ENCODE data around the gene STEAP3. TPM values are rescaled to one million over a fixed set of nuclear protein-coding genes. Genes with fewer than 3 reads are reported as not detected.

Gene STEAP3
- total RNA-seq, 1 experiment from 2014 or later: 32.3 TPM

GRCh38 chr2:119307419-119308140 is 83.9 kb downstream of the STEAP3 start:
- Histone ChIP-seq H2AFZ (ENCODE audit: low read depth, low read length, poor library complexity, severe bottlenecking) (no peak overlapping the region), H3K36me3 (ENCODE audit: control insufficient read depth in 1 of 2, insufficient read depth in 2 of 2, low read length in 2 of 2) (no peaks in the 10 kb centered on the region), H3K79me2 (ENCODE audit: insufficient read depth, low read length) (no peaks in the 10 kb centered on the region), H3K4me1 (ENCODE audit: control insufficient read depth in 1 of 2, insufficient read depth in 2 of 2, low read length in 2 of 2) (no peaks in the 10 kb centered on the region), H3K9ac (ENCODE audit: low read length) (no peak overlapping the region), H4K20me1 (ENCODE audit: insufficient read depth) (no peaks in the 10 kb centered on the region), H3K4me2 (ENCODE audit: low read length) (no peak overlapping the region), H3K4me3 (replicated peaks in 1 of 2; ENCODE audit: low read depth in 1 of 2, low read length in 2 of 2) (no peak overlapping the region), H3K27ac (ENCODE audit: low read depth, low read length) (no peak overlapping the region), H3K27me3 (ENCODE audit: insufficient read depth, low read length) (no peaks in the 10 kb centered on the region), H3K9me3 (ENCODE audit: control insufficient read depth in 1 of 2, insufficient read depth in 1 of 2, low read depth in 1 of 2, low read length in 2 of 2) (no peaks in the 10 kb centered on the region), H3K9me2 (ENCODE audit: insufficient read depth) (no peaks in the 10 kb centered on the region)
- RAD21 ChIA-PET (ENCODE audit: low non-redundant PET in 1 of 2, low total read pairs in 2 of 2, uncharacterized antibody in 2 of 2, unreplicated experiment in 2 of 2): no interaction called here
- TF ChIP-seq SIN3A (IDR thresholded peaks at IDR 0.05; ENCODE audit: low read depth) (no peak), SP1 (IDR thresholded peaks at IDR 0.05; ENCODE audit: low read depth) (no peak), TCF7L2 (IDR thresholded peaks at IDR 0.05; ENCODE audit: borderline replicate concordance, extremely low read depth, insufficient read depth, insufficient read length) (no peak), SRF (IDR thresholded peaks at IDR 0.05; ENCODE audit: low read depth) (no peak), CEBPB (IDR thresholded peaks at IDR 0.05; ENCODE audit: low read depth) (no peak), CBX3 (IDR thresholded peaks at IDR 0.05; ENCODE audit: low read depth) (no peak), YY1 (IDR thresholded peaks at IDR 0.05; ENCODE audit: extremely low read depth, insufficient replicate concordance, low read depth, low read length) (no peak), EZH2phosphoT487 (IDR thresholded peaks at IDR 0.05; ENCODE audit: borderline replicate concordance) (no peak), JUND (IDR thresholded peaks at IDR 0.05) (no peak), RAD21 (IDR thresholded peaks at IDR 0.05; ENCODE audit: low read depth) (no peak)
- POLR2A ChIA-PET: no interaction called here
- no TSS peak for BruUV-seq (replicated peaks)
- CTCF ChIA-PET: no interaction called here
- intact Hi-C loops (cut with micrococcal nuclease): no loop called here
- ATAC-seq: no peak
- DNase-seq (ENCODE audit: low read depth, low spot score): no peak

- Histone ChIP-seq H3K9ac (ENCODE audit: low read length) (no peak overlapping the region), H3K27ac (ENCODE audit: low read depth, low read length) (no peak overlapping the region), H4K20me1 (ENCODE audit: insufficient read depth) (no peaks in the 10 kb centered on the region), H2AFZ (ENCODE audit: low read depth, low read length, poor library complexity, severe bottlenecking) (no peak overlapping the region), H3K36me3 (ENCODE audit: control insufficient read depth in 1 of 2, insufficient read depth in 2 of 2, low read length in 2 of 2) (no peaks in the 10 kb centered on the region), H3K27me3 (ENCODE audit: insufficient read depth, low read length) (no peaks in the 10 kb centered on the region), H3K79me2 (ENCODE audit: insufficient read depth, low read length) (no peaks in the 10 kb centered on the region), H3K4me3 (replicated peaks in 1 of 2; ENCODE audit: low read depth in 1 of 2, low read length in 2 of 2) (no peak overlapping the region), H3K9me3 (ENCODE audit: control insufficient read depth in 1 of 2, insufficient read depth in 1 of 2, low read depth in 1 of 2, low read length in 2 of 2) (no peaks in the 10 kb centered on the region), H3K4me2 (ENCODE audit: low read length) (no peak overlapping the region), H3K9me2 (ENCODE audit: insufficient read depth) (no peaks in the 10 kb centered on the region), H3K4me1 (ENCODE audit: control insufficient read depth in 1 of 2, insufficient read depth in 2 of 2, low read length in 2 of 2) (no peaks in the 10 kb centered on the region)
- TF ChIP-seq ZNF274 (IDR thresholded peaks at IDR 0.05; ENCODE audit: low read depth, low read length) (no peak), CTCF (IDR thresholded peaks at IDR 0.05 in 2 of 3, conservative IDR thresholded peaks at IDR 0.05 in 1 of 3; ENCODE audit: borderline replicate concordance in 1 of 3, insufficient read depth in 1 of 3, low read depth in 2 of 3, low read length in 2 of 3) (no peak), JUND (IDR thresholded peaks at IDR 0.05) (no peak), ELF1 (IDR thresholded peaks at IDR 0.05; ENCODE audit: borderline replicate concordance, low read depth) (no peak), ZFX (IDR thresholded peaks at IDR 0.05) (no peak)
- ChIA-PET CTCF (no interaction called here), RAD21 (ENCODE audit: low non-redundant PET in 1 of 2, low total read pairs in 2 of 2, uncharacterized antibody in 2 of 2, unreplicated experiment in 2 of 2) (no interaction called here), POLR2A (no interaction called here)
- DNase-seq (ENCODE audit: low read depth, low spot score) (no peak), ATAC-seq (no peak)
- no TSS peak for BruUV-seq (replicated peaks)
- intact Hi-C loops (cut with micrococcal nuclease): no loop called here
Measured at GRCh38 chr2:119308793-119309330, 85.2 kb downstream of the STEAP3 start.

Measured in HCT116 (cell line).